ENCODE results near the gene CADPS.

- no peak for TF ChIP-seq GATA3 (IDR thresholded peaks at IDR 0.05; ENCODE audit: low read depth, low read length)
- no peak for TF ChIP-seq GATA2 (IDR thresholded peaks at IDR 0.05; ENCODE audit: low read depth, low read length)
Measured at GRCh38 chr3:62749657-62750056, 125.6 kb downstream of the CADPS start.

All from SH-SY5Y (cell line).